ENCODE results near the gene GNG7. TPM values are rescaled to one million over a fixed set of nuclear protein-coding genes. Genes with fewer than 3 reads are reported as not detected.
A peak's percentile ranks its signal among the peaks of the same experiment; 100 is the strongest.
"Not testable (repeated sequence)": the region's sequence is repeated elsewhere in the genome, so short reads cannot be mapped to it uniquely, and the experiment has no call there.

GNG7 gene
- polyA plus RNA-seq, 1 donor, result 2.4 TPM

DNA sequence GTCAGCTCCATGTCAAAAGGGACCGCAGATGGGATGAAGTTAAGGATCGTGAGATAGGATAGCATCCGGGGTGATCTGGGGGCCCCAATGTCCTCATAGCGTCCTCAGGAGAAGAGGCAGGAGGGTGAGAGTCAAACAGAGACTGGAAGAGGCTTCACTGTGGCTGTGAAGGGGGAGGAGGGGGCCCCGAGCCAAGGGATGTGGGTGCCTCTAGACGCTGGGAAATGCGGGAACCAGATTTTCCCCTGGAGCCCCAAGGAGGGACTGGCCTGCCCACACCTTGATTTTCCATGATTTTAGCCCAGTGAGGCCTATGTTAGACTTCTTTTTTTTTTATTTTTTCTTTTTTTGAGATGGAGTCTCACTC lies 61.2 kb downstream of the GNG7 start:
- DNase-seq, result no peak

DNA sequence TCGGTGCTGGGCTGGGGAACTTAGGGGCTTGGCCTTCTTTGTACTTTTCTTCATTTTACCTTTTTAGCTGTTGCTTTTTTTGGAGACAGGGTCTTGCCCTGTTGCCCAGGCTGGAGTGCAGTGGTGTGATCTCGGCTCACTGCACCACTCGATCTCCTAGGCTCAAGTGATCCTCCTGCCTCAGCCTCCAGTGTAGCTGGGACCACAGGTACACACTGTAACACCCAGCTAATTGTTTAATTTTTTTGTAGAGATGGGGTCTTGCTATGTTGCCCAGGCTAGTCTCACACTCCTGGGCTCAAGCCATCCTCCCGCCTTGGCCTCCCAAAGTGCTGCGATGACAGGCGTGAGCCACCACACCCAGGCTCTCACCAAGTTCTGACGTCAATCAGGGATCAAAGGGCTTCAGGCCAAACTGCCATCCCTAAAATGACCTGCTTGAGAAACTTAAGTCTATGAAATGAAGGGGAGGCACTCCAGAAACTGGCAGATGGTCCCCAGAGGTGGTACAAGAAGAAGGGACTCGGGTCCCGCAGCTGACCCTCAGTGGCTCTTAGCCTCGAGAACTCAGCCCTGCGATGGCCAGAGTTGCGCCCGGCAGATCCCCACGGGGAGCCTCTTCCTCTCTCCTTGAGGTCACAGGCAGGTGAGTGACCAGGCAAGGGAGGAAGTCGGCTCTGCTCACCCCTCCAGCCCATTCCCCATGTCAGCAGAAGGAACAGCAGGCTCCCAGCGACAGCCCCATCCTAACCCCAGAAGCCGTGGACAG lies 61.7 kb downstream of the GNG7 start:
- DNase-seq, result no peak

DNA sequence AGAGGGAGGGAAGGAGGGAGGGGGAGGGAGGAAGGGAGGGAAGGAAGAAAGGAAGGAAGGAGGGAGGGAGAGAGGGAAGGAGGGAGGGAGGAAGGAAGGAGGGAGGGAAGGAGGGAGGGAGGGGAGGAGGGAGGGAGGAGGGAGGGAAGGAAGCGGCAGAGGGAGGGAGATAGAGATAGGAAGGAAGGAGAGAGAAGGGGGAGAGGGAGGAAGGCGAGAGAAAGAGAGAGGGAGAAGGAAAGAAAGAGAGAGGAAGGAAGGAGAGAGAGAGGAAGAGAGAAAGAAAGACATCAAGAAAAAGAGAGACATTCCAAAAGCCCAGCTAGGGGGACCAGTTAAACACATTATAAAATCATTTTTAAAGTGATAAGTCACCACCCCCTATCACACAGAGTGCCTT lies 62.5 kb downstream of the GNG7 start:
- DNase-seq, result no peak

GRCh38 chr19:2638417-2638940 lies 64.0 kb downstream of the GNG7 start:
- no peak for DNase-seq

DNA sequence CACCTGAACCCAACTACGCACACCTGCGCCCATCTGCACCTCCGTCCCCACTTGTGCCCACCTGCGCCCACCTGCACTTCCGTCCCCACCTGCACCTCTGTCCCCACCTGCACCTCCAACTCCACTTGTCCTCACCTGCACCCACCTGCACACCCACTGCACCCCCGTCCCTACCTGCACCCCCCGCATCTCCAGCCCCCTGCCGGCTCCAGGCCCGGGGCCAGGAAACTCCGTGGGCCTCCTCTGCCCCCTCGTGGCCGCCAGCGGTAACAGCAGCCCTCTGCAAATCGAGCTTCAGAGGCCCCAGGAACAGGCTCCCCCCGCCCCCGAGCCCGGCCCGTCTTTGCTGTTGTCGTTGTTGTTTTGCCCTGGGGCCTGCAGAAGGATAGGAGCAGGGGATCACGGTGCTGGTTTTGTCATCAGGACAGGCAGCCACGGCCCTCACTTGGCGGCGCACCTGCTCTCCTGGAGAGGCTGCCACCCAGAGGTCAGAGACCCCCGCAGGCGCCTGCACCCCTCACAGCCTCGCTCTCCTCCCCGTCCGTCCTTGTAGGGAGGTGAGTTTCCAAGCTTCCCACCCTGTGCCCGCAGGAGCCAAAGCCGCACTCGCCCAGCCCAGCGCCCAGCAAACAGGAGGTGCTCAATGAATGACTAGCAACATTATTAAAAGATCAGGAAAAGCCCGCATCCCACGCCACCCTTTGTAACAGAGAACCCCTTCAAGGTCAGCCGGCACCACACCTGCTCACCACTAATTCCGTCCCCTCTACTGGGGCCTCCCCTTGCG lies 65.4 kb downstream of the GNG7 start:
- DNase-seq, result peak; percentile 46

DNA sequence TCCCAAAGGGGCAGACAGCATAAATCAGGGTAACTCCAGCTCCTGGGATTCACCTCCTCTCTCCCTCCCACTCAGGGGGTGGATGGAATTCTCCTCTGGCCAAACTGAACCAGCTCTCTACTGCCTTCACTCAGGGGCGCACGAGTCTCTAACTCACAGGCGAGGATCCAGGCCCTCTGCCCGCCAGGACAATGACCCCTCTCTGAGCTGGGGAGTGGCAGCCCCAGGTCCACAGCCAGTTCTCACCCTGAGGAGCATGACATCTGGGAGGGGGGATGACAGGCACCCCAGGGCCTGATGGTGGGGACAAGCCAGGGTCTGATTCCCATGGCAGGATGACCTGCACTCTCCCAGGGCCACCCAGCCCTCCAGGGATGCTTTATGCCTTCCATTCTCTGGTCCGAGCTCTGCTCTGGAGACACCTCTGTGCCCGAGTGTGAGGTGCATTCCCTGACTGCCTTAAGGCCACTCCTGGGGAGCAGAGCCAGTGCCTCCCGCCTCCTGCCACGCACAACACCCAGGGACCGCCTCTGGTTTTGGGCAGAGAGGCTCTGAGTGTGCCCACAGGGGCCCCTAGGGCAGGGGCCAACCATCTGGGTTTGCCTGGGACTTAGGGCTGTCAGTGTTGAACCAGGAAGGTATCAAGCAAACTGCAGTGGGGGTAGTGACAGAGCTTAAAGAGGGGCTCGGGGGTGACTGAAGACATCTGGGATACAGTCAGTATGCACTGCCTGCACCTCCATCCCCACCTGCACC lies 66.2 kb downstream of the GNG7 start:
- no peak for DNase-seq

- no peak for DNase-seq
Observed at GRCh38 chr19:2634960-2635359, 67.5 kb downstream of the GNG7 start.

DNA sequence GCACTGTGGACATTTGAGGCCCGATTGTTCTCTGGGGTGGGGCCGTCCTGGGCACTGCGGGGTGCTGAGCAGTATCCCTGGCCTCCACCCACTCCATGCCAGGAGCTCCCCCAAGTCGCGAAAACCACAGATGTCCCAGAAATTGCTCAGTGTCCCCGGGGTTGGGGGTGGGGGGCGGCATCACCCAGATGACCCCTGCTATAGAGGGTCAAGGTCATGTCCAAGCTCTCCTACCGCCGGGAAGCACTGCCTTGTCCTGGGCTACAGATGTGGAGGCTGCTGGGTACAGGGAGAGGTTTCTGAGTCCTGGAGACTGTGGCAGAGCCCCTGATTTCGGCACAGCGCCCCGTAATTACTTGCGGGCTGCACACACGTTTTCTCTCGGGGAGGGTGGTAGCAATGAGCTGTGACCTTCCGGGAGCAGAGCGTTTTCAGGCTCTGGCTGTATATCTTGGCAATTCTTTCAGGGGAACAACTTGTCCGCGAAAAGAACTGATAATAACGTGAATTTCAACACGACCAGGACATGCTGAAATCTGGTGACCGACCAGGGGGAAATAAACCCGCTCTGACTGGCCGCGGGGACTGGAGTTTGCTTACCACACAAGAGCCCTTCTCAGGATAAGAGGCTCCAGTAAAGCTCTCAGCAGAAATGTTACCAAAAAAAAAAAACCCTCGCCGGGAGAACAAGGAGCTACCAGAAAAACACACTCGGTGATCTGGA lies 68.1 kb downstream of the GNG7 start:
- DNase-seq, result no peak

DNA sequence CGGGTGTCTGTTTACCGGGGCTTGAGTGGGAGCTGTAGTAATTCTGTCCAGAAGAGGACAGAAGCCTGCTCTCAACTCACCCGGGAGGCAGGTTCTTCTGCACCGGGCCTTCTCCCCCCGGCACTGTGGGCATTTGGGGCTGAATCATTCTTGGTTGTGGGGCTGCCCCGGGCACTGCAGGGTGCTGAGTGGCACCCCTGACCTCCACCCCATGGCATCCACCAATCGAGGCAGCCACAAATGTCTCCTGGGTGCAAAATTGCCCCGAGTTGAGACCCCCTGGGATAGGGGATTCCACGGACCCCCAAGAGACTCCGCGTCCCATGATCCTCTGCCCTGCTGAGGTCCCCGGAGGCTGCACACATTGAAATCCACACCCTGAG lies 68.8 kb downstream of the GNG7 start:
- DNase-seq, result no peak

DNA sequence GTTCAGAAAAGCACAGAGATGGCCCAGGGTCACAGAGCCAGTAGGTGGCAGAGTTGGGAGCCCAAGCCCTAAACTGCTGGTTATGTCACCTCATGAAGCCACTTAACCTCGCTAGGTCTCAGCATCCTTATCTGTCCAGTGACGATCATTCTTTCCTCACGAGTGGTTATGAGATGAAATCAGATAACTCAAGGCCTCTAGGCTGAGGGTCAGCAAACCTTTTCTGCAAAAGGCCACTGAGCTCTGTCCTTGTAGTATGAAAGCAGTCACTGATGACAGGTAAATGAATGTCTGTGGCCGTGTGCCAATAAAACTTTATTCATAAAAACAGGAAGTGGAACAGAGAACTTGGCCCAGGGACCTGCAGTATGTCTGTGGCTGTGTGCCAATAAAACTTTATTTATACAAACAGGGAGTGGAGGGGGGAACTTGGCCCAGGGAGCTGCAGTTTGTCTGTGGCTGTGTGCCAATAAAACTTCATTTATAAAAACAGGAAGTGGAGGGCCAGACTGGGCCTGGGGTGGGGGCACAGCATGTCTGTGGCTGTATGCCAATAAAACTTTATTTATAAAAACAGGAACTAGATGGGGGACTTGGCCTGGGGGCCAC lies 71.2 kb downstream of the GNG7 start:
- no peak for DNase-seq

- no peak for DNase-seq
Observed at GRCh38 chr19:2630352-2631001, 72.0 kb downstream of the GNG7 start.

GRCh38 chr19:2629491-2630351 lies 72.8 kb downstream of the GNG7 start:
- no peak for DNase-seq

- no peak for DNase-seq
Observed at GRCh38 chr19:2628597-2628996, 73.9 kb downstream of the GNG7 start.

- no peak for DNase-seq
Observed at GRCh38 chr19:2627855-2628254, 74.6 kb downstream of the GNG7 start.

DNA sequence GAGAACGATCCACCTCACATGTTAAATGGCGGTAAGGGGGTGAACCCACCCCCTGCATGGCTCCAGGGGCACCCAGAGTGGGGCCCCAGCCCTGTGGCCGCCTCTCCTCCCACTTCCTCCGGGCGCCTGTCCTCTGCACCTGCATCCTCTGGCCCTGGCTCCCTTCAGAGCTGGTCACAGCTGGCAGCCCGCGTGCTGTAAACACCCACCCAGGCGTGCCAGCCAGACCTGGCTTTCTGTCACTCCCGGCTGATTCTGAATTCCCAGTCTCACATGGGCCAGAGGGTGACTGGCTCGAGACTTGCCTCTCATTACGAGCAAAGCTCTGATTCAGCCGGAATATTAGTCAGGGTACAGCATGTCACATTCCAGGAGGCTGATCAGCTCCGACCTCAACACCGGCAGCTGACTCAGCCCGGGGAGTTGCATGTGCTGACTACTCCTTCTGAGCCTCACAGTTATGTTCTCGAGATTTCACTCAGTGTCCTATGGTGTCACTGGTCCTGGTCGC lies 75.1 kb downstream of the GNG7 start:
- DNase-seq, result no peak

GRCh38 chr19:2625434-2625833 lies 77.1 kb downstream of the GNG7 start:
- DNase-seq, result no peak

DNA sequence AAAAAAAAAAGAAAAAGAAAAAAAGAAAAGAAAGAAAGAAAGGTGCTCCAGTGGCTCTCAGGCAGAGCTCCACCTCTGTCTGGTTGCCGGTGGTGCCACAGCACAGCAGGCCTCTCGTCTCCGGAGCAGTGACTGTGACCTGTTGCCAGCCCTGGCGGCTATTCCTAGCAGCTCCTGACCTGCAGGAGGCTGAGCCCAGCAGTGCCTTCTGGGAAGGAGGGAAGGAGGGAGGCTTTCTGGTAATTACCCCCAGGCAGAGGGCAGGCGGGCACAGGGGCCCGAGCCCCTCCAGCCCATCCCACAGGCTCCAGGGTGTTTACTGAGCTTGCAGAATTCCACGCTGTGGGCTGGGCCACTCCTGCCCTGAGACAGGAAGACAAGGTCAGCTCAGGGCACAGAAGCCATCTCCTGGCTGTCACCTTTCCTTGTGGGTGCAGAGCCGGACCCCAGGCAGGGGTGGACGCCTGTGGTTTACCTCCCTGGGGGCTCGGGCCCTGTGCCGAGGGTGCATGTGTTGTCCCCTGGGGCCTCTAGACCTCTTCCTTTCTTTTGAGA lies 77.9 kb downstream of the GNG7 start:
- no peak for DNase-seq

- DNase-seq, result no peak
Observed at GRCh38 chr19:2623798-2624197, 78.7 kb downstream of the GNG7 start.

DNA sequence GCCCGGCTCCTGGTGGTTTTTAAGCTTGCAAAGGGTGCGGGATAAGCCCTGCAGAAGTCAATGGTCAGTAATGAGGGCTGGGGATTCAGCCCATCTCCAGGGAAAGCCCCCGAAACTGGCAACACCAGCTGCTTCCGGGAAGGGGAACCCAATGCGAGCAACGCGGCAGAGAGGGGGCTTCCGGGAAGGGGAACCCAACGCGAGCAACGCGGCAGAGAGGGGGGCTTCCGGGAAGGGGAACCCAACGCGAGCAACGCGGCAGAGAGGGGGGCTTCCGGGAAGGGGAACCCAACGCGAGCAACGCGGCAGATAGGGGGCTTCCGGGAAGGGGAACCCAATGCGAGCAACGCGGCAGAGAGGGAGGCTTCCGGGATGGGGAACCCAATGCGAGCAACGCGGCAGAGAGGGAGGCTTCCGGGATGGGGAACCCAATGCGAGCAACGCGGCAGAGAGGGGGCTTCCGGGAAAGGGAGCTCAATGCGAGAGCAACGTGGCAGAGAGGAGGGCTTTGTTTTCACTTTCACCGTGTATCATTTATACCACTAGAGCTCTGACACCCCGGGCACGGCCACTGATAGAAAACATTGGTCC lies 80.0 kb downstream of the GNG7 start:
- not testable (repeated sequence) for DNase-seq

DNA sequence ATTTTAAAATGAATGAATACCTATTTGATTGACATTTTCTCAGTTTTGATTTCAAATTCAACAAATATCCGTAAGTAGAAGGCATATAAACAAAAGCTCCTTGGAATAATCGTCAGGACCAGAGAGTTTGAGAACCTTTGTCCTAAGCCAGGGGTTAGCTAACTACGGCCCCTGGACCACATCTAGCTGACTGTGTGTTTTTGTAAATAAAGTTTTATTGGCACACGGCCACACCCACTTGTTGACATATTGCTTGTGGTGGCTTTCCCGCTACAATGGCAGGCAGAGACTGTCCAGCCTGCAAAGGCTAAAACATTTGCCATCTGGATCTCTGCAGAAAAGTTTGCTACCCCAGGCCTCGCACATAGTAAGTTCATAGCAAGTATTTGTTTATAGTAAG lies 83.4 kb downstream of the GNG7 start:
- no peak for DNase-seq
